Neuron (in vitro differentiated cells): ENCODE data around the gene INKA1.
A peak's percentile ranks its signal among the peaks of the same experiment; 100 is the strongest.

Experiments used
- H2AFZ ChIP-seq: one replicate; pipeline ENCODE4 v1.6.1; 2013; ENCODE audit warnings: low read depth, mild to moderate bottlenecking, inconsistent platforms, low read length, moderate library complexity
- H3K27me3 ChIP-seq: one replicate; pipeline ENCODE4 v1.6.1; 2013; ENCODE audit warnings: low read length; ENCODE audit not compliant: insufficient read depth
- H3K36me3 ChIP-seq: one replicate; pipeline ENCODE4 v1.6.1; 2013; ENCODE audit warnings: low read length; ENCODE audit not compliant: insufficient read depth
- H3K4me1 ChIP-seq: one replicate; pipeline ENCODE4 v1.6.1; 2013; ENCODE audit warnings: low read length; ENCODE audit not compliant: insufficient read depth
- H3K4me3 ChIP-seq: 2 replicates; pipeline ENCODE4 v1.5.1; 2013; ENCODE audit warnings: mild to moderate bottlenecking, low read length, moderate library complexity
- H3K9me3 ChIP-seq: one replicate; pipeline ENCODE4 v1.6.1; 2013; ENCODE audit warnings: low read length

The INKA1 gene

GRCh38 chr3:49791571-49791970 lies 11.5 kb upstream of the INKA1 start:
- no peaks in the 10 kb centered on the region for H3K27me3 ChIP-seq
- peaks cover 14% of the 10 kb centered on the region for H3K4me1 ChIP-seq
- H2AFZ ChIP-seq = no peak overlapping the region
- H3K9me3 ChIP-seq = peaks cover 2% of the 10 kb centered on the region
- H3K4me3 ChIP-seq = no peak overlapping the region
- no peaks in the 10 kb centered on the region for H3K36me3 ChIP-seq

GRCh38 chr3:49792371-49793150 lies 10.5 kb upstream of the INKA1 start:
- peaks cover 11% of the 10 kb centered on the region for H3K4me1 ChIP-seq
- no peak overlapping the region for H2AFZ ChIP-seq
- no peaks in the 10 kb centered on the region for H3K27me3 ChIP-seq
- peaks cover 2% of the 10 kb centered on the region for H3K9me3 ChIP-seq
- no peaks in the 10 kb centered on the region for H3K36me3 ChIP-seq
- H3K4me3 ChIP-seq = no peak overlapping the region

GRCh38 chr3:49793486-49794085 lies 9.5 kb upstream of the INKA1 start:
- Histone ChIP-seq H3K36me3 (no peaks in the 10 kb centered on the region), H3K9me3 (peaks cover 2% of the 10 kb centered on the region), H2AFZ (no peak overlapping the region), H3K4me1 (peaks cover 11% of the 10 kb centered on the region), H3K4me3 (no peak overlapping the region), H3K27me3 (no peaks in the 10 kb centered on the region)

GRCh38 chr3:49794431-49794830 lies 8.6 kb upstream of the INKA1 start:
- peaks cover 11% of the 10 kb centered on the region for H3K4me1 ChIP-seq
- no peaks in the 10 kb centered on the region for H3K36me3 ChIP-seq
- H3K27me3 ChIP-seq = no peaks in the 10 kb centered on the region
- H3K4me3 ChIP-seq = no peak overlapping the region
- no peak overlapping the region for H2AFZ ChIP-seq
- peaks cover 2% of the 10 kb centered on the region for H3K9me3 ChIP-seq

GRCh38 chr3:49794926-49795905 lies 7.8 kb upstream of the INKA1 start:
- Histone ChIP-seq H3K27me3 (no peaks in the 10 kb centered on the region), H3K4me3 (no peak overlapping the region), H3K9me3 (peaks cover 2% of the 10 kb centered on the region), H3K36me3 (no peaks in the 10 kb centered on the region), H2AFZ (no peak overlapping the region), H3K4me1 (peaks cover 9% of the 10 kb centered on the region)

- no peak overlapping the region for H3K4me3 ChIP-seq
- H2AFZ ChIP-seq = no peak overlapping the region
- no peaks in the 10 kb centered on the region for H3K9me3 ChIP-seq
- no peaks in the 10 kb centered on the region for H3K36me3 ChIP-seq
- H3K4me1 ChIP-seq = peaks cover 9% of the 10 kb centered on the region
- peaks cover 10% of the 10 kb centered on the region for H3K27me3 ChIP-seq
Observed at GRCh38 chr3:49799105-49799504, 4.0 kb upstream of the INKA1 start.

- H3K27me3 ChIP-seq = peaks cover 17% of the 10 kb centered on the region
- H3K4me1 ChIP-seq = peaks cover 14% of the 10 kb centered on the region
- no peaks in the 10 kb centered on the region for H3K36me3 ChIP-seq
- H2AFZ ChIP-seq = no peak within 1 kb of the TSS
- H3K9me3 ChIP-seq = no peaks in the 10 kb centered on the region
- no peak within 1 kb of the TSS for H3K4me3 ChIP-seq
Observed at GRCh38 chr3:49799761-49800160, 3.3 kb upstream of the INKA1 start, which contains the start of gene CDHR4. Gene CDHR4 (minus strand): TSS chr3:49799873. CDS start chr3:49799812, 61 bp downstream.

GRCh38 chr3:49801160-49801559 lies 1.9 kb upstream of the INKA1 start:
- peaks cover 17% of the 10 kb centered on the region for H3K27me3 ChIP-seq
- no peaks in the 10 kb centered on the region for H3K9me3 ChIP-seq
- no peaks in the 10 kb centered on the region for H3K36me3 ChIP-seq
- H3K4me1 ChIP-seq = peaks cover 22% of the 10 kb centered on the region
- no peak overlapping the region for H2AFZ ChIP-seq
- no peak overlapping the region for H3K4me3 ChIP-seq

- peak overlapping the region; percentile 55 for H3K4me3 ChIP-seq
Observed at GRCh38 chr3:49803465-49804140, 542 bp downstream of the INKA1 start.

GRCh38 chr3:49804141-49805041 lies 1.3 kb downstream of the INKA1 start:
- H3K4me1 ChIP-seq = peaks cover 27% of the 10 kb centered on the region
- no peaks in the 10 kb centered on the region for H3K36me3 ChIP-seq
- peaks cover 17% of the 10 kb centered on the region for H3K27me3 ChIP-seq
- no peaks in the 10 kb centered on the region for H3K9me3 ChIP-seq
- H3K4me3 ChIP-seq = no peak overlapping the region
- H2AFZ ChIP-seq = no peak overlapping the region

More at GRCh38 chr3:49803465-49804140, 542 bp downstream of the INKA1 start:
- H3K4me1 ChIP-seq = peaks cover 27% of the 10 kb centered on the region
- H3K27me3 ChIP-seq = peaks cover 17% of the 10 kb centered on the region
- H3K9me3 ChIP-seq = no peaks in the 10 kb centered on the region
- peak overlapping the region; percentile 60 for H2AFZ ChIP-seq
- H3K36me3 ChIP-seq = no peaks in the 10 kb centered on the region

- peaks cover 27% of the 10 kb centered on the region for H3K4me1 ChIP-seq
- H3K4me3 ChIP-seq = no peak overlapping the region
- no peaks in the 10 kb centered on the region for H3K36me3 ChIP-seq
- H2AFZ ChIP-seq = no peak overlapping the region
- no peaks in the 10 kb centered on the region for H3K9me3 ChIP-seq
- H3K27me3 ChIP-seq = peaks cover 17% of the 10 kb centered on the region
Observed at GRCh38 chr3:49805367-49805782, 2.3 kb downstream of the INKA1 start.
